Mesothelial cell of epicardium (in vitro differentiated cells): ENCODE measurements around the gene DSG2. TPM values are rescaled to one million over a fixed set of nuclear protein-coding genes. Genes with fewer than 3 reads are reported as not detected.
A peak's percentile ranks its signal among the peaks of the same experiment; 100 is the strongest.

Experiments
- DNase-seq, 2 experiments: peaks; one replicate each; pipeline ENCODE4 v3.0.0; 2021; ENCODE audit warnings: low spot score in 2 of 2; ENCODE audit not compliant: unreplicated experiment in 2 of 2
- H3K27ac Mint-ChIP-seq: 2 replicates; pipeline ENCODE4 v1.8.0; 2021; ENCODE audit warnings: mixed read lengths
- H3K27me3 Mint-ChIP-seq: 2 replicates; pipeline ENCODE4 v1.8.0; 2021; ENCODE audit warnings: low read depth, mixed read lengths
- H3K36me3 Mint-ChIP-seq: 2 replicates; pipeline ENCODE4 v1.8.0; 2021; ENCODE audit warnings: mixed read lengths
- H3K4me1 Mint-ChIP-seq: 2 replicates; pipeline ENCODE4 v1.8.0; 2021; ENCODE audit warnings: mixed read lengths
- H3K4me3 Mint-ChIP-seq: 2 replicates; pipeline ENCODE4 v1.8.0; 2021; ENCODE audit warnings: mild to moderate bottlenecking, moderate library complexity, mixed read lengths
- H3K9me3 Mint-ChIP-seq: 2 replicates; pipeline ENCODE4 v1.8.0; 2021; ENCODE audit warnings: mixed read lengths
- total RNA-seq: library from RNA; stranded (reverse); gene quantifications from 3 replicates; pipeline ENCODE4 v1.2.1, GENCODE V29; 2021
- TF ChIP-seq, protein P1 (sequence below): fragments of 200-600 bp; sonication (generic); IDR thresholded peaks from one replicate; pipeline ENCODE4 v1.5.0; 2021; ENCODE audit warnings: antibody characterized with exemption; ENCODE audit not compliant: unreplicated experiment

Gene DSG2
- total RNA-seq, 1 donor from 2014 or later: 98.0 TPM

DNA sequence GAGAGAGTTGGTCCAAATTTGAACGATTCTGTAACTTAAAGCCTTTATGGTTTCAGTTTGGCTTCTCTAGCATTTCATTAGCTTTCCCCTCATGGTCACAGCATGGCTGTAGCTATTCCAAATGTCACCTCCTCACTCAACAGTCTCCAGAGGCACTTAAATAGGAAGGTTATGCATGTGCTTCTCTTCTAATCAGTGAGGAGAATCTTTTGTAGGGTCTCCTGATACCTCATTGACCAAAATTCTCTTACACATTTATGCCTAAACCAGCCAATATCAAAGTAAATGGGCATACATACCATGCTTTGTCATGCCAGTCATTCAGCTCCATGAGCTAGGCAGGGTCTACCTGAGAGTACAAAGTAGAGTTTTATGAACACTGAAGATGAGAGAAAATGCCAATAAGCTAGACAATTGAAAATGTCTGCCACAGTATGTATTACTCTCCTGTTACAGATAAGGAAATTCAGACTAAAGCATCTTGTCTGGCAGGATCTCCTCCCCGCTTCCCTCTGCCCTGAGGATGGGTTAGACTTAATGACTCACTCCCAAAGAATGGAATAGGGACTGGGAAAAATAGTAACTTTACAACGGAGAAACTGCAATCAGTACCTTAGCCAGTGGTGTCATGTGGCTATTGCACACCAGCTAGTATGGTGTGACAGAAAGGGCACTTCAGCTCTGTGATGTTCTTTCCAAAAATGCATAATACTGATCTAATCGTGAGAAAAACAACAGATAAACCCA, 15.4 kb downstream of the DSG2 start:
- H3K27me3 Mint-ChIP-seq: no peaks in the 10 kb centered on the region
- H3K4me1 Mint-ChIP-seq: peaks cover 48% of the 10 kb centered on the region
- no peak for DNase-seq
- H3K9me3 Mint-ChIP-seq: no peaks in the 10 kb centered on the region
- H3K36me3 Mint-ChIP-seq: peaks cover 2% of the 10 kb centered on the region
- TF ChIP-seq, protein P1, sequence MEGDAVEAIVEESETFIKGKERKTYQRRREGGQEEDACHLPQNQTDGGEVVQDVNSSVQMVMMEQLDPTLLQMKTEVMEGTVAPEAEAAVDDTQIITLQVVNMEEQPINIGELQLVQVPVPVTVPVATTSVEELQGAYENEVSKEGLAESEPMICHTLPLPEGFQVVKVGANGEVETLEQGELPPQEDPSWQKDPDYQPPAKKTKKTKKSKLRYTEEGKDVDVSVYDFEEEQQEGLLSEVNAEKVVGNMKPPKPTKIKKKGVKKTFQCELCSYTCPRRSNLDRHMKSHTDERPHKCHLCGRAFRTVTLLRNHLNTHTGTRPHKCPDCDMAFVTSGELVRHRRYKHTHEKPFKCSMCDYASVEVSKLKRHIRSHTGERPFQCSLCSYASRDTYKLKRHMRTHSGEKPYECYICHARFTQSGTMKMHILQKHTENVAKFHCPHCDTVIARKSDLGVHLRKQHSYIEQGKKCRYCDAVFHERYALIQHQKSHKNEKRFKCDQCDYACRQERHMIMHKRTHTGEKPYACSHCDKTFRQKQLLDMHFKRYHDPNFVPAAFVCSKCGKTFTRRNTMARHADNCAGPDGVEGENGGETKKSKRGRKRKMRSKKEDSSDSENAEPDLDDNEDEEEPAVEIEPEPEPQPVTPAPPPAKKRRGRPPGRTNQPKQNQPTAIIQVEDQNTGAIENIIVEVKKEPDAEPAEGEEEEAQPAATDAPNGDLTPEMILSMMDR: no peak
- H3K27ac Mint-ChIP-seq: peak overlapping the region; percentile 85
- H3K4me3 Mint-ChIP-seq: no peak overlapping the region

DNA sequence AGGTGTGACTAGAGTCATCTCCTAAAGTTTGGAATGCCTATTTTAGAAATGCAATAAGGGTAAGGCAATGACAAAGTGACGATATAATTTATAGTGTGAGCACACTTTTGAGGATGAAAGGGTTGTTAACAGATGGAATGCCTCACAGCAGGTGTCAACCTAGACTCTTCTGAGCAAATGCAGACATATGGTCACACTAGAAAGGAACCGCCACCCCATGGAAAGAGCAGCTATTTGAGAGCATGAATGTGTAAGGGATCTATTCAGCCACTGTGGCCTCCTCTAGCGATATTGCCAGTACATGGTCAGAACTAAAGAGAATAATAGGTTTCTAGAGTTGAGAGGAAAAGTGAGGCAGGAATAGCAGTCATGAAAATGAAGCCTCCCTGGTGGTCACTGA, 18.5 kb downstream of the DSG2 start:
- TF ChIP-seq, protein P1: no peak
- Mint-ChIP-seq H3K4me3 (no peak overlapping the region), H3K9me3 (no peaks in the 10 kb centered on the region), H3K4me1 (peaks cover 27% of the 10 kb centered on the region), H3K36me3 (peaks cover 8% of the 10 kb centered on the region), H3K27ac (no peak overlapping the region), H3K27me3 (no peaks in the 10 kb centered on the region)
- no peak for DNase-seq

DNA sequence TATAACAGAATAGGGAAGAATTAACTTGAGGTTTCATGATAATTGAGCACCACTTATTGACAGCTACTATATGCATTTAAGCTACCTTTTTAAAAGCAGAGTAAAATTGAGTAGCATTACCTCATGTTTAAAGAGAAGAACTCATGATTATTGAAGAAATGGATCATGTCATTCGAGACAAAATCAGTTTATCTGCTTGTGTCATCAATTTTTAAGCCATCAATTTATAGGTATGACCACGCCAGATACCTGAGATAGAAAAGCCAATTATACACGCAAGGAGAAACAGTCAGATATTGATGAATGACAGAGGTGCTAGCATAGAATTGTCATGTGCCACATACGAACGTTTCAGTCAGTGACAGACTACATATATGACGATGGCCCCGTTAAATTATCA, 28.4 kb downstream of the DSG2 start:
- no peak overlapping the region for H3K27ac Mint-ChIP-seq
- no peak for DNase-seq
- TF ChIP-seq, protein P1: no peak
- no peak overlapping the region for H3K4me3 Mint-ChIP-seq
- peaks cover 52% of the 10 kb centered on the region for H3K36me3 Mint-ChIP-seq
- H3K27me3 Mint-ChIP-seq: no peaks in the 10 kb centered on the region
- no peaks in the 10 kb centered on the region for H3K4me1 Mint-ChIP-seq
- H3K9me3 Mint-ChIP-seq: no peaks in the 10 kb centered on the region

DNA sequence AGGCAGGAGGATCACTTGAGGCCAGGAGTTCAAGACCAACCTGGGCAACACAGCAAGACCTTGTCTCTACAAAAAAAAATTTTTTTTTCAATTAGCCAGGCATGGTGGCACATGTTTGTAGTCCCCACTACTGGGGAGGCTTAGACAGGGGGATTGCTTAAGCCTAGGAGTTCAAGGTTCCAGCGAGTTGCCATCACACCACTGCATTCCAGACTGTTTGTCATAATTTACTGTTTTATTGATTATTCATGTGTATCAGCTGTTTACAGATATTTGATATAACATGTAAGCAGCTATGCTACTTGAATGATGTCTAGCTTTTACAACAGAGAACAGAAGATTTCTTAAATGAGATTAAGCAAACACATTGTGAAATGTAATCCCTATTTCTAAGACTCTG, 35.3 kb downstream of the DSG2 start:
- TF ChIP-seq, protein P1: no peak
- Mint-ChIP-seq H3K9me3 (no peaks in the 10 kb centered on the region), H3K4me3 (no peak overlapping the region), H3K27ac (no peak overlapping the region), H3K4me1 (no peaks in the 10 kb centered on the region), H3K36me3 (peaks cover 34% of the 10 kb centered on the region), H3K27me3 (no peaks in the 10 kb centered on the region)
- DNase-seq: no peak

DNA sequence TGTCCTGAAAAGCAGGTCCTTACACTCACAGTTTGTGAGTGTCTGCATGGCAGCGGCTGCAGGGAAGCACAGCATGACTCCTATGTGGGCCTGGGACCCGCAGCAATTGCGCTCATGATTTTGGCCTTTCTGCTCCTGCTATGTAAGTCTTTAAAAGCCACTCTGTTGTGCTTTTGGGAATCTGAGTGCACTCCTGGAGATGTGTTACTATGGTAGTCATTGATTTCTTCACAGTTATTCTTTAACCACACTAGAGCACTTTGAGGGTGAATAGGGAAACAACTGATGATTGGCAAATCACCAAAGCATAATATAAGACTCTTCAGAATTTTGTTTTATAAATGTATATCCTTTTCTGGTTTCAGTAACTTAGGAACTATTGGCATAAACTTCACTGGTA, 40.9 kb downstream of the DSG2 start:
- Mint-ChIP-seq H3K9me3 (no peaks in the 10 kb centered on the region), H3K4me1 (no peaks in the 10 kb centered on the region), H3K36me3 (peaks cover 54% of the 10 kb centered on the region), H3K27me3 (no peaks in the 10 kb centered on the region), H3K4me3 (no peak overlapping the region), H3K27ac (no peak overlapping the region)
- TF ChIP-seq, protein P1: no peak
- no peak for DNase-seq
